22Rv1 (cell line): ENCODE data around the gene CHD6.
A peak's percentile ranks its signal among the peaks of the same experiment; 100 is the strongest.

Experiments used
- H3K27ac ChIP-seq: fragments of 450-650 bp; 2 replicates; pipeline ENCODE4 v1.5.1; 2017
- ZFX ChIP-seq: fragments of 450-650 bp; IDR thresholded peaks from 2 replicates; pipeline ENCODE4 v1.6.1; 2017; ENCODE audit warnings: antibody characterized with exemption, borderline replicate concordance
- TF ChIP-seq, protein P1 (sequence below): fragments of 450-650 bp; IDR thresholded peaks from 2 replicates; pipeline ENCODE4 v1.5.1; 2017; ENCODE audit warnings: mild to moderate bottlenecking

The CHD6 gene

DNA sequence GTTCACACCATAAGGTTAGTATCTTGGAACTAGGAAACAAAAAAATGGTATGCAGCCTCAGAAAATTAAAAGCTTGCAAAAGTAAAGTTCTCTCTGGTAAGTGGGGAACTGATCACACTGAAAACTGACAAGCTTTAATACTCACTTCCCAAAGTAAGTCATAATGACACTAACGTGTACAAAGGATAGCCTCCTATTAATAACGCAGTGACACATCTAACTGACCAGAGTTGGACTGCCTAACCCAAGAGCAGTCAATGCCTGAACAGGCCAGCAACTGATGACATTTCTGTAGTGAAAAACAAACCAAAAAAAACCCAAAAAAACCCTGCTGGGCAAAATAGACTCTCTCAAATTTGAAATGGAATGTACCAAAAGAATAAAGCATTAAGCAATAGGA lies 30.7 kb downstream of the CHD6 start:
- H3K27ac ChIP-seq: no peak overlapping the region
- TF ChIP-seq, protein P1, sequence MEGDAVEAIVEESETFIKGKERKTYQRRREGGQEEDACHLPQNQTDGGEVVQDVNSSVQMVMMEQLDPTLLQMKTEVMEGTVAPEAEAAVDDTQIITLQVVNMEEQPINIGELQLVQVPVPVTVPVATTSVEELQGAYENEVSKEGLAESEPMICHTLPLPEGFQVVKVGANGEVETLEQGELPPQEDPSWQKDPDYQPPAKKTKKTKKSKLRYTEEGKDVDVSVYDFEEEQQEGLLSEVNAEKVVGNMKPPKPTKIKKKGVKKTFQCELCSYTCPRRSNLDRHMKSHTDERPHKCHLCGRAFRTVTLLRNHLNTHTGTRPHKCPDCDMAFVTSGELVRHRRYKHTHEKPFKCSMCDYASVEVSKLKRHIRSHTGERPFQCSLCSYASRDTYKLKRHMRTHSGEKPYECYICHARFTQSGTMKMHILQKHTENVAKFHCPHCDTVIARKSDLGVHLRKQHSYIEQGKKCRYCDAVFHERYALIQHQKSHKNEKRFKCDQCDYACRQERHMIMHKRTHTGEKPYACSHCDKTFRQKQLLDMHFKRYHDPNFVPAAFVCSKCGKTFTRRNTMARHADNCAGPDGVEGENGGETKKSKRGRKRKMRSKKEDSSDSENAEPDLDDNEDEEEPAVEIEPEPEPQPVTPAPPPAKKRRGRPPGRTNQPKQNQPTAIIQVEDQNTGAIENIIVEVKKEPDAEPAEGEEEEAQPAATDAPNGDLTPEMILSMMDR: no peak

GRCh38 chr20:41586772-41587171 lies 31.4 kb downstream of the CHD6 start:
- TF ChIP-seq, protein P1: no peak
- no peak for TF ChIP-seq ZFX
- no peak overlapping the region for H3K27ac ChIP-seq

- TF ChIP-seq ZFX: no peak
- TF ChIP-seq, protein P1: no peak
- H3K27ac ChIP-seq: no peak overlapping the region
Observed at GRCh38 chr20:41580350-41580749, 37.8 kb downstream of the CHD6 start.

- peak overlapping the region; percentile 56 for H3K27ac ChIP-seq
- TF ChIP-seq, protein P1: no peak
- TF ChIP-seq ZFX: no peak
Observed at GRCh38 chr20:41577129-41578009, 40.8 kb downstream of the CHD6 start.

DNA sequence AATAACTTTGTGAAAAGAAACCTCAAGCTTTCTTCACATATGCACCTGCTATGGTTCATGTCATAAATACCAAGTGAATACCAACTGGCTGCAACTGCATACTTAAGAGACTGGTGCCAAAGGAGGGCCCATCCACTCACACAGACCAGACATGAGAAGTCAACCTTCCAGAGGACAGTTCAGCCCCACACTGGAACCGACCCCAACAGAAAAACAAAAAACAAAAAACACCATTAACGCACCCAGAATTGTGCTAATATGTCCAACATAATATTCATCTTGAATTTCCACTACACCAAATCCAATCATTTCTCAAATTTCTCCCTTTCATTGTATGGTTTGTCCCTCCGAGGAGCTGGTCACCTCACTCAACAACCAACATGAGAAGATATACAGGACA lies 42.8 kb downstream of the CHD6 start:
- no peak for TF ChIP-seq ZFX
- TF ChIP-seq, protein P1: no peak
- no peak overlapping the region for H3K27ac ChIP-seq

DNA sequence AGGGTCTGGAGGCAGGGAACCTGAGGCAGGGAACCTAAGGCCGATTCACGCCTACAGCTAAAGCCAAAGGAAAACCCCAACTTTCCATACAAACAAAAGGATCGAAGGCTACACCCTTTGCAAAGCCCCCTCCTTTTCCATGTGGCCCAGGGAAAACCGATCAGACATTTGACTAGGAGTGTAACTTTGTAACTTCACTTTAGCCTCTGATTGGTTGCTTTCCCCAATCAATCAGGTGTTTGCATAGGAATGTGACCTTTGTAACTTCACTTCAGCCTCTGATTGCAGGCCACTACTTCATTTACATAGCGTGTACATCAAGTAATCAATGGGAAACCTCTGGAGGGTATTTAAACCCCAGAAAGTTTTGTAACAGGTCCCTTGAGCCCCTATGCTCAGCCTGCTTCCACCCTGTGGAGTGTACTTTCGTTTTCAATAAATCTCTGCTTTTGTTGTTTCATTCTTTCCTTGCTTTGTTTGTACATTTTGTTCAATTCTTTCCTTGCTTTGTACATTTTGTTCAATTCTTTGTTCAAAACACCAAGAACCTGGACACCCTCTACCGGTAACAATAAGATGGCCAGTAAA lies 43.3 kb downstream of the CHD6 start:
- H3K27ac ChIP-seq: no peak overlapping the region

More for the DNA sequence above, 43.3 kb downstream of the CHD6 start:
- TF ChIP-seq, protein P1: no peak
- TF ChIP-seq ZFX: no peak
